GM18519 (cell line): ENCODE measurements around the gene BABAM2.

Experiments
- ATAC-seq: cut with Tn5 transposase; IDR thresholded peaks from one replicate; pipeline ENCODE4 v1.9.1; 2021; ENCODE audit warnings: mild to moderate bottlenecking, moderate library complexity; ENCODE audit not compliant: unreplicated experiment, low FRiP score

BABAM2 gene

GRCh38 chr2:28150236-28150915, 259.8 kb downstream of the BABAM2 start:
- no peak for ATAC-seq

DNA sequence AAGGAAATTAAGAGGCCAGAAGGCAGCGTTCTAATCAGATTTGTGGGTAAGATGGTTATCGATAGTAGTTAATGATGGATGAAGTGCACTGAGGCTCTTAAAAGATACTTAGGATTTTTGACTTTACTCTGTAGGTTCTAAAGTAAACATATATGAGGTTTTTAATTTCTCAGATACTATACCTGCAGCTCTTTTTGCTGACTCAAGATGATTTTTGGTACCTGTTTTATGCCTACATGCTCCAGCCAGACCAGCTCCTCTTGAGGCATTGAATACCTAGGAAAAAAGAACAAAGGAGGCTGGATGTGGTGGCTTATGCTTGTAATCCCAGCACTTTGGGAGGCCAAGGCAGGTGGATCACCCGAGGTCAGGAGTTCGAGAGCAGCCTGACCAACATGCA, 260.5 kb downstream of the BABAM2 start:
- ATAC-seq, result no peak

- ATAC-seq, result no peak
Measured at GRCh38 chr2:28152585-28153280, 262.2 kb downstream of the BABAM2 start.

- no peak for ATAC-seq
Measured at GRCh38 chr2:28153851-28154250, 263.3 kb downstream of the BABAM2 start.

DNA sequence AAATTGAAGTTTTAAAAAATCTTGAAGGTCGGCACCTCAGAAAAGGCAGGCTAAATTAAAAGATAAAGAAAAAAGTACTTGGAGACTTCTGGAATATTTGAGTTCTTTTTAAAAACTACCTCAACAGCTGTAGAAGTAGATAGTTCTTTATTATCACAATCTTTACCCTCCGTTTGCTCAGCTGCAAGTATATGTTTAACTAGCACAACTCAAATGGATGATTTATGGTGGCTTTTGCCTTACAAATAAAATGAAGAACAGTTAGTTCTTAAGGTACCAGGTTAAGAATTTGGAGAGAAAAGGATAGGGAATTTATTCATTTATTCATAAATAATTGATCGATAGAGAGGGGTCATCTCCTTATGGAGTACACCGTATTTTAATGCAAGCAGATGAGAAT, 264.6 kb downstream of the BABAM2 start:
- no peak for ATAC-seq

GRCh38 chr2:28155627-28156026, 265.1 kb downstream of the BABAM2 start:
- ATAC-seq, result no peak

DNA sequence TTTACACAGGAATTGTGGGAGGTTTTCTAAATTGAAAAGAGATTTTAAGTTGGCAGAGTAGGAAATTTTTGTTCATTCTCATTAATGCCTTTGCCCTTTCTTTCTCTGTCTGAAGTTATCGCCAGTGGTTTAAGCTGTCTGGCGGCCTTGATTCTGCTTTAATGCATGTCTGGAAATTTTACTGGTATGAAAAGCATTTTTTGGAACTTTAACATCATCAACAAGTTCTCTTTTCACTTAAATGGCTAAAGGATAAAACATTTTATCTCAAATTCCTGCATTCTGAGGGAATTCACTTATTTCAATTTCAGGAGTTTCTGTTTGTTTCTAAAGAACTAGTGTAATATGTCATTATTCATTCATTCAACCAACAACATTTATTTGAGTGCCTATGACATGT, 268.3 kb downstream of the BABAM2 start:
- no peak for ATAC-seq

DNA sequence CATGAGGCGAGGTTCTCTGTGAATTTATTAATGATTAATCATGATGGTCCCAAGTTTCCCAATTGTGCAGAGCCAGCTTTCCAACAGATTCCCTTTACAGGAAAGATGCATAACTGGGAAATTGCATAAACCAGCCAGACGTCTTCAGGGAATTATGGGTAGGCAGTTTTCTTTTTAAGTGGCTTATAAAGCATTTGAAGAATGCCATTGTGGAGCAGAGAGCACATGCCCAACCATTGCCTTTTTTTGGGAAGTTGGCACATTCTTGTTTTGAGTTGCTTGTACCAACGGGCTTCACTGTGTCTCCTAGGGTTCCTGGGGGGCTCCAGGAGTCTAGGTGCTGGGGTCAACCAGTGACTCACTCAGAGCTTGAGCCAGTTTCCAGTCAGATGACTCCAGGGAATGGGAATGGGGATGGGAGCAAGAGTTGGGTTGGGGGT, 270.5 kb downstream of the BABAM2 start:
- ATAC-seq, result no peak

DNA sequence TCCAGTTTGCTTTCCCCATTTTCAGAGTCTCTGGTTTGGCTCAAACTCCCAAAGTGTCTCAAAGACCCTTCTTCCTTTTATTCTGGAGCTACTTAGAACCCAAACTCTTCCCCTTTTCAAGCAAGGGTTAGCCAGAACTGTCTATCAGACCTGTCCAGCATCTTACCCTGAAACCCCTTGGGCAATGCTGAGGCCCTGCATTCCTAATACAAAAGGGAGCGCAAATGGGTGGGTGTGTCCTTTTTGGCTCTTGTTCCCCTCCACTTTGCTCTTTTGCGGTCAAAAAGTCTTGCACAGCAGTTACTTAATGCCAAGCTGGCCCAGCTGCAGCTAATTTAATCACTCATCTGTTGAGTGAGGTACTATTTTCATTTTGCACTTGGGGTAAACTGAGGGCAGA, 270.9 kb downstream of the BABAM2 start:
- ATAC-seq, result no peak

DNA sequence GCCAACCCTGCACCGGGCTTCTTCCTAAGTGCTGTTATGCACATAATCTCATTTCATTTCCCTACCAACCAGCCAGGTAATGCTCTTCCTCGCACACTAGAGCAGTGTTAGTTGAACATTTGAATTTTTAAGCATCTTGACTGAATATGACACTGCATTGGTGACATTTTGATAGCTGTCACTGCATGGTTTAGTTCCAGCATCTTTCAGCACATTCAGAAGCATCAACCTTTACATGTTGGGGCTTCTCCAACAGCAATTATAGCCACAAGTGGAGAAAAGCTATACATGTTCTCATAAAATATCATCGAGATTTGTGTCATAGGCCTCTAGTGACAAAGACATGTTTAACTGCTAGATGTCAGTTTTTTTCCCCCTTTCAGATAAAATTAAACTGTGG, 272.0 kb downstream of the BABAM2 start:
- ATAC-seq, result no peak

GRCh38 chr2:28163028-28163427, 272.5 kb downstream of the BABAM2 start:
- no peak for ATAC-seq

DNA sequence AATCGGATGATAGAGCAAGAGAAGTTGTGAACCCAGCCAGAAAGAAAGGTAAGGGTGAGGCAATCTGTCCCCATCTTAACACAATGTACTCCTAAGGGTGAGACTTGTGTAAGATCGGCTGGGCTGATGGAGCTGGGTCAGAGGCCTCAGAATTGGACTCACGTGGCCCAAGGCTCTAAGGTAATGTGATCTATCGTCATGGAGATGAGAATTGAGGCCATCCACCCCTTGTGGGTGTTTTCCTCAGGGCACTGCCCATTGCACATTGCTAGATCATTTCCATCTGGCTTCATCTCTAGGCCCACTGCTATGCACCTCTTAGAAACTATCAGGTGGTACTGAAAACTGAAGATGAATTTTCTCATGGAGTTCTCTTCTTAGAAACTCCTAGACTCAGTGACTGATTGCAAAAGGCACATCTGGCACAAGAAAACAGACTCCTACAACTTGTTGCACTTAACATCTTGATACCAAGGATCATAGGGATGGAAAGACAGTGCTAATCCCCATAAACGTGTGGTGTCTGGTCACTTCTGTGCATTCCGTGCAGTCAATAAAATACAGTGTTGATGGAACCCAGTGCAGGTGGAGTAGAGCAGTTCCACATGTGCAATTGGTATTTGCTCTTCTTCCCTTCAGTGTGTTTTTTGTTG, 273.2 kb downstream of the BABAM2 start:
- ATAC-seq, result no peak

DNA sequence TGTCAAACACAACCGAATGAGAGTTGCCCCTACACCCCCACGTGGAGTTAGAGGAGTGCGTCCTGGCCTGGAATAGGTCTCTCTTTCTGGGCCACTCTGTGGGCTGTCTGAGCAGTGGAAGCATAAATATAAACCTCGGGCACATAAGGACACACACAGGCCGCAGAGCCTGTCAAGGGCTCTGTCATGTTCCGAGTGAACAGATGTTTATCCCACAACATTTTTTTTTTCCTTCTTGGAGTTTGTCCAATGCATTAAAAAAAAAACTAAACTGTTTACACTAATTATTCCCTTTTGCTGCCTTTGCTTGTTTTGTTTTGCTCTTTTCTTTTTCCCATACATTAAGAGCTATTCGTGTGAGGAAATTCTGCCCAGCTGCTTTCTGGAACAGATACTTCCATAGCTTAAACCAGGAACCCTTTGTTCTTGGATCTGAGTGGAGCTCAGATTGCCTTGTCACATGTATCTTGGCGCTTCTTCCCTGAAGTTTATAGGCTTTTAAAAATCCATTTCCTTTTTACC, 273.8 kb downstream of the BABAM2 start:
- no peak for ATAC-seq

GRCh38 chr2:28165087-28165635, 274.6 kb downstream of the BABAM2 start:
- ATAC-seq, result no peak

DNA sequence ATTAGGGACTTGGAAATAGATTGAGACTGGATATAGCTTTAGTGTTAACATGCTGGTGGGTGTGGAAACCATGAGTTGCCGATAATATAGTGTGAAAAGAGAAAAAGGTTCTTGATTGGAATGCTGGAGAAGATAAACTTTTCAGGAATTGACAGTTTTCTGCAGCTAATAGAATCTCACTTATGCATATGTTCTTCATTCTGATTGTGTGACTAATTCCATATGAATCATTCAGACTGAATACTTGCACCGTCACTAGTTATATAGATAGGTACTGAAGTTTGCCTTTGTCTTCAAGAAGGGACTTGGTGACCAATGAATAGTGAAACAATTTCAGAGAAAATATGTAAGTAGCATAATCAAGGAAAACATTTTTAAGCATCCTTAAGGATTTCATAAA, 276.4 kb downstream of the BABAM2 start:
- ATAC-seq, result no peak

- ATAC-seq, result no peak
Measured at GRCh38 chr2:28168376-28168775, 277.8 kb downstream of the BABAM2 start.

- ATAC-seq, result no peak
Measured at GRCh38 chr2:28169492-28169891, 279.0 kb downstream of the BABAM2 start.

DNA sequence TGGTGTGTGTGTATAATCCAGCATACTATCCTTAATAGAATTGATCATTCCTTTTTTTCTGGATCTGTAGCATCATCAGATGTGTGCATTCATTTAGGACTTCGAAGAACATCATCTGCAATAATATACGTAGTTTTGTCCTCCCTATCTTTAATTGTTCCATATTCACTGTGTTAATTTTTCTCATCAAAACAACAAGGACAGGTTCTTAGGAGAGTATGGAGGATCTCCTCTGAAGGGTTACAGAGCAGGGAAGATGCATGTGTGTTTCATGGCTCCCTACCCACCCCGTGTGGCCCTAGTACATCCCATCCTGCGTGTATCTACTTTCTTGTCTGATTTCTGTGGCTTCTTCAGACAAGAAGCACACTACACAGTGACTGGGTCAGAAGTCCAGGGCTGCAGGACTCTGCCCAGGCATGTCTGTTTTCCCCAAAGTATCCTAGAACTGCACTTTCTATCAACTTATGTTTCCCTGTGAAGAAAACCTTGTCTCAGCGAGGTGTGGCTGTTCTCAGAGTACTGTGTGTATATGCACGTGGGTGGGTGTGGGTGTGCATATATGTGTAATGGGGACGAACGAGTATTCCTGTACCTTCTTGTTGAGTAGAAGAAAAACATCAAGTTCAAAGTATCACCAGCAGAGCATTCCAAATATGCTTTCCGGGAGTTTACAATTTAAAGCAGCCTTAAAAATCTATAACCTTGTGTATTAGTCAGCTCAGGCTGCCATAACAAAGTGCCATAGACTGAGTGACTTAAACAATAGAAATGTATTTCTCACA, 281.8 kb downstream of the BABAM2 start:
- no peak for ATAC-seq

DNA sequence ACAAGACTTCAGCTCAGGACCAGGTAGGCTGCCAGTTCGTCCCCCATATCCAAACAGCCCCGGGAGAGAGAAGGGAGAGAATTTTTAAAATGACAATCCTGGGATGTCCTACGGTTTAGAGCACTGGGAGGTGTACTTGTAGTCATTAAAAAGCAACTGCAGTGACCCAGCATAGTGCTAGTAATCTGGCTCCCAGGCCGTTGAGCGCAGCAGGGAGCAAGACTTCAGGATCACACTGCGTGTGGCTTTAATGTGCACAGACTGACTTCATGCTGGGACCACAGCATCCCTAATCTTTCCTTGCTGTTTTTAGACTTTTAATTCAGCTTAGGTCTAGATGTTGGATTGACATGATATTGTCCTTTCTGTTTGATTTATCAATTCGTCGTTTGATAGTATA, 282.8 kb downstream of the BABAM2 start:
- no peak for ATAC-seq

- ATAC-seq, result no peak
Measured at GRCh38 chr2:28174211-28174610, 283.7 kb downstream of the BABAM2 start.
